ENCODE data around the gene NCAPD3. TPM values are rescaled to one million over a fixed set of nuclear protein-coding genes. Genes with fewer than 3 reads are reported as not detected.

NCAPD3 gene
- polyA plus RNA-seq, 3 donors: 4.0 to 15.2 (median 6.0) TPM

DNA sequence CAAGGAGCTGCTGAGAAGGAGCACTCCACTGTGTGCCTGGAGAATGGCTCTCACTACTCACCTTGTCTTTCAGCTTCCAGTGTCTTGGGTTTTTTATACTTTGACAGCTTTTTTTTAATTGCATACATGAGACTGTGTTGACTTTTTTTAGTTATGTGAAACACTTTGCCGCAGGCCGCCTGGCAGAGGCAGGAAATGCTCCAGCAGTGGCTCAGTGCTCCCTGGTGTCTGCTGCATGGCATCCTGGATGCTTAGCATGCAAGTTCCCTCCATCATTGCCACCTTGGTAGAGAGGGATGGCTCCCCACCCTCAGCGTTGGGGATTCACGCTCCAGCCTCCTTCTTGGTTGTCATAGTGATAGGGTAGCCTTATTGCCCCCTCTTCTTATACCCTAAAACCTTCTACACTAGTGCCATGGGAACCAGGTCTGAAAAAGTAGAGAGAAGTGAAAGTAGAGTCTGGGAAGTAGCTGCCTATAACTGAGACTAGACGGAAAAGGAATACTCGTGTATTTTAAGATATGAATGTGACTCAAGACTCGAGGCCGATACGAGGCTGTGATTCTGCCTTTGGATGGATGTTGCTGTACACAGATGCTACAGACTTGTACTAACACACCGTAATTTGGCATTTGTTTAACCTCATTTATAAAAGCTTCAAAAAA, 72.6 kb downstream of the NCAPD3 start:
- 24% methylated on average over 7 of the region's 10 CpGs for WGBS (ENCODE audit: insufficient coverage)
- intact Hi-C loops (cut with micrococcal nuclease): no loop called here
- Mint-ChIP-seq H3K4me1 (peaks cover 14% of the 10 kb centered on the region), H3K36me3 (peaks cover 53 to 71% of the 10 kb centered on the region in 2 donors), H3K27me3 (ENCODE audit: low read depth in 3 of 3) (no peaks in the 10 kb centered on the region), H3K27ac (peak overlapping the region in 2 of 7 donors; percentile 5 to 57), H3K9me3 (no peaks in the 10 kb centered on the region), H3K4me3 (no peak overlapping the region)
- Histone ChIP-seq H3K79me2 (ENCODE audit: insufficient read depth, low read length) (no peaks in the 10 kb centered on the region), H3K4me2 (replicated peaks; ENCODE audit: extremely low read depth, low read length, poor library complexity, severe bottlenecking) (no peak overlapping the region), H3K36me3 (replicated peaks in 1 of 2; ENCODE audit: control insufficient read depth in 1 of 2, insufficient read depth in 2 of 2, low read length in 2 of 2) (peaks cover 24 to 66% of the 10 kb centered on the region in 2 donors), H3K9ac (ENCODE audit: insufficient read depth, low read length, poor library complexity, severe bottlenecking) (no peak overlapping the region), H3K9me3 (replicated peaks in 1 of 2; ENCODE audit: control insufficient read depth in 1 of 2, insufficient read depth in 1 of 2, low read length in 2 of 2) (no peaks in the 10 kb centered on the region), H4K20me1 (ENCODE audit: insufficient read depth, low read length) (no peaks in the 10 kb centered on the region), H2AFZ (ENCODE audit: insufficient read depth, low read depth, low read length, poor library complexity, severe bottlenecking) (no peak overlapping the region), H3K4me3 (replicated peaks in 1 of 3; ENCODE audit: low read depth in 2 of 3, low read length in 3 of 3) (no peak overlapping the region), H3K4me1 (ENCODE audit: control insufficient read depth in 1 of 2, insufficient read depth in 2 of 2, low read length in 2 of 2) (peaks cover 0 to 7% of the 10 kb centered on the region in 2 donors), H3K27ac (ENCODE audit: low read depth in 1 of 2, low read length in 2 of 2) (no peak overlapping the region), H3K27me3 (ENCODE audit: control insufficient read depth in 2 of 2, insufficient read depth in 2 of 2, low read length in 2 of 2) (no peaks in the 10 kb centered on the region)
- TF ChIP-seq, protein P1, sequence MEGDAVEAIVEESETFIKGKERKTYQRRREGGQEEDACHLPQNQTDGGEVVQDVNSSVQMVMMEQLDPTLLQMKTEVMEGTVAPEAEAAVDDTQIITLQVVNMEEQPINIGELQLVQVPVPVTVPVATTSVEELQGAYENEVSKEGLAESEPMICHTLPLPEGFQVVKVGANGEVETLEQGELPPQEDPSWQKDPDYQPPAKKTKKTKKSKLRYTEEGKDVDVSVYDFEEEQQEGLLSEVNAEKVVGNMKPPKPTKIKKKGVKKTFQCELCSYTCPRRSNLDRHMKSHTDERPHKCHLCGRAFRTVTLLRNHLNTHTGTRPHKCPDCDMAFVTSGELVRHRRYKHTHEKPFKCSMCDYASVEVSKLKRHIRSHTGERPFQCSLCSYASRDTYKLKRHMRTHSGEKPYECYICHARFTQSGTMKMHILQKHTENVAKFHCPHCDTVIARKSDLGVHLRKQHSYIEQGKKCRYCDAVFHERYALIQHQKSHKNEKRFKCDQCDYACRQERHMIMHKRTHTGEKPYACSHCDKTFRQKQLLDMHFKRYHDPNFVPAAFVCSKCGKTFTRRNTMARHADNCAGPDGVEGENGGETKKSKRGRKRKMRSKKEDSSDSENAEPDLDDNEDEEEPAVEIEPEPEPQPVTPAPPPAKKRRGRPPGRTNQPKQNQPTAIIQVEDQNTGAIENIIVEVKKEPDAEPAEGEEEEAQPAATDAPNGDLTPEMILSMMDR (IDR thresholded peaks at IDR 0.05): no peak
- no peak for DNase-seq

DNA sequence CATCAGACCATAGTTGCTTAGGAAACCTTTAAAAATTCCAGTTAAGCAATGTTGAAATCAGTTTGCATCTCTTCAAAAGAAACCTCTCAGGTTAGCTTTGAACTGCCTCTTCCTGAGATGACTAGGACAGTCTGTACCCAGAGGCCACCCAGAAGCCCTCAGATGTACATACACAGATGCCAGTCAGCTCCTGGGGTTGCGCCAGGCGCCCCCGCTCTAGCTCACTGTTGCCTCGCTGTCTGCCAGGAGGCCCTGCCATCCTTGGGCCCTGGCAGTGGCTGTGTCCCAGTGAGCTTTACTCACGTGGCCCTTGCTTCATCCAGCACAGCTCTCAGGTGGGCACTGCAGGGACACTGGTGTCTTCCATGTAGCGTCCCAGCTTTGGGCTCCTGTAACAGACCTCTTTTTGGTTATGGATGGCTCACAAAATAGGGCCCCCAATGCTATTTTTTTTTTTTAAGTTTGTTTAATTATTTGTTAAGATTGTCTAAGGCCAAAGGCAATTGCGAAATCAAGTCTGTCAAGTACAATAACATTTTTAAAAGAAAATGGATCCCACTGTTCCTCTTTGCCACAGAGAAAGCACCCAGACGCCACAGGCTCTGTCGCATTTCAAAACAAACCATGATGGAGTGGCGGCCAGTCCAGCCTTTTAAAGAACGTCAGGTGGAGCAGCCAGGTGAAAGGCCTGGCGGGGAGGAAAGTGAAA, 73.4 kb downstream of the NCAPD3 start:
- Histone ChIP-seq H3K36me3 (replicated peaks in 1 of 2; ENCODE audit: control insufficient read depth in 1 of 2, insufficient read depth in 2 of 2, low read length in 2 of 2) (peaks cover 16 to 57% of the 10 kb centered on the region in 2 donors), H3K27me3 (ENCODE audit: control insufficient read depth in 2 of 2, insufficient read depth in 2 of 2, low read length in 2 of 2) (no peaks in the 10 kb centered on the region), H3K4me2 (replicated peaks; ENCODE audit: extremely low read depth, low read length, poor library complexity, severe bottlenecking) (no peak overlapping the region), H3K9ac (ENCODE audit: insufficient read depth, low read length, poor library complexity, severe bottlenecking) (no peak overlapping the region), H4K20me1 (ENCODE audit: insufficient read depth, low read length) (no peaks in the 10 kb centered on the region), H3K79me2 (ENCODE audit: insufficient read depth, low read length) (no peaks in the 10 kb centered on the region), H3K9me3 (replicated peaks in 1 of 2; ENCODE audit: control insufficient read depth in 1 of 2, insufficient read depth in 1 of 2, low read length in 2 of 2) (no peaks in the 10 kb centered on the region), H3K4me3 (replicated peaks in 1 of 3; ENCODE audit: low read depth in 2 of 3, low read length in 3 of 3) (no peak overlapping the region), H3K4me1 (ENCODE audit: control insufficient read depth in 1 of 2, insufficient read depth in 2 of 2, low read length in 2 of 2) (peaks cover 0 to 7% of the 10 kb centered on the region in 2 donors), H2AFZ (ENCODE audit: insufficient read depth, low read depth, low read length, poor library complexity, severe bottlenecking) (no peak overlapping the region), H3K27ac (ENCODE audit: low read depth in 1 of 2, low read length in 2 of 2) (no peak overlapping the region)
- H3K36me3 Mint-ChIP-seq: peaks cover 49 to 68% of the 10 kb centered on the region in 2 donors
- peaks cover 14% of the 10 kb centered on the region for H3K4me1 Mint-ChIP-seq
- intact Hi-C loops (cut with micrococcal nuclease): no loop called here
- TF ChIP-seq, protein P1 (IDR thresholded peaks at IDR 0.05): no peak
- peak overlapping the region in 1 of 7 donors; percentile 46 for H3K27ac Mint-ChIP-seq
- WGBS (ENCODE audit: insufficient coverage): 81% methylated on average over 9 of the region's 12 CpGs
- no peaks in the 10 kb centered on the region for H3K9me3 Mint-ChIP-seq
- no peak for DNase-seq
- no peak overlapping the region for H3K4me3 Mint-ChIP-seq
- no peaks in the 10 kb centered on the region for H3K27me3 Mint-ChIP-seq (ENCODE audit: low read depth in 3 of 3)

Measured in CD14-positive monocyte (primary cell).